Activated gamma-delta T cell treated with Interleukin-2 at 50 U/mL for 16 hours (primary cell): ENCODE measurements around the gene PEX6.

ENCODE experiments used
- DNase-seq: peaks from one replicate; pipeline ENCODE4 v3.0.0-alpha.2; 2020

The PEX6 gene

GRCh38 chr6:42993445-42993844, 14.5 kb upstream of the PEX6 start:
- no peak for DNase-seq

DNA sequence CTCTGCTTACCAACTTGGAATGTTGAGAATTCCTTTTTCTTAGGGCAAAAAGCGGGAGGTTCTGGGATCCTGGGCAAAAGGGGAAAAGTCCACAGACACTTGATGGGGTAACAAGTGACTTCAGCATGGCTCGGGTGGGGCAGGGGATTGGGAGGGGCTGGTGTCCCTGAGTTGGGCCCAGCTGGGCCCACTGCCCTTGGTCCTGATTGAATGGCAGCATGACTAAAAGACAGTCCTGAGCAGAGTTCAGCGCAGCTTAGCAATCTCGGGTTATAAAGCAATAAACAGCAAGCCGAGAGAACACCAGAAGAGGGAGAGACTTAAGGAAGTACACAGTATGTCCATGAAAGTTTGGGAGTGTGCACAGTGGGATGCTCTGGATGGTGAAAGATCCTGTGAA, 10.9 kb upstream of the PEX6 start:
- no peak for DNase-seq

- DNase-seq, result no peak
These were observed 9.6 kb upstream of the PEX6 start for GRCh38 chr6:42988486-42989020.

GRCh38 chr6:42987533-42988451, 8.8 kb upstream of the PEX6 start:
- no peak for DNase-seq

- no peak for DNase-seq
These were observed 6.0 kb upstream of the PEX6 start for GRCh38 chr6:42984924-42985475.

DNA sequence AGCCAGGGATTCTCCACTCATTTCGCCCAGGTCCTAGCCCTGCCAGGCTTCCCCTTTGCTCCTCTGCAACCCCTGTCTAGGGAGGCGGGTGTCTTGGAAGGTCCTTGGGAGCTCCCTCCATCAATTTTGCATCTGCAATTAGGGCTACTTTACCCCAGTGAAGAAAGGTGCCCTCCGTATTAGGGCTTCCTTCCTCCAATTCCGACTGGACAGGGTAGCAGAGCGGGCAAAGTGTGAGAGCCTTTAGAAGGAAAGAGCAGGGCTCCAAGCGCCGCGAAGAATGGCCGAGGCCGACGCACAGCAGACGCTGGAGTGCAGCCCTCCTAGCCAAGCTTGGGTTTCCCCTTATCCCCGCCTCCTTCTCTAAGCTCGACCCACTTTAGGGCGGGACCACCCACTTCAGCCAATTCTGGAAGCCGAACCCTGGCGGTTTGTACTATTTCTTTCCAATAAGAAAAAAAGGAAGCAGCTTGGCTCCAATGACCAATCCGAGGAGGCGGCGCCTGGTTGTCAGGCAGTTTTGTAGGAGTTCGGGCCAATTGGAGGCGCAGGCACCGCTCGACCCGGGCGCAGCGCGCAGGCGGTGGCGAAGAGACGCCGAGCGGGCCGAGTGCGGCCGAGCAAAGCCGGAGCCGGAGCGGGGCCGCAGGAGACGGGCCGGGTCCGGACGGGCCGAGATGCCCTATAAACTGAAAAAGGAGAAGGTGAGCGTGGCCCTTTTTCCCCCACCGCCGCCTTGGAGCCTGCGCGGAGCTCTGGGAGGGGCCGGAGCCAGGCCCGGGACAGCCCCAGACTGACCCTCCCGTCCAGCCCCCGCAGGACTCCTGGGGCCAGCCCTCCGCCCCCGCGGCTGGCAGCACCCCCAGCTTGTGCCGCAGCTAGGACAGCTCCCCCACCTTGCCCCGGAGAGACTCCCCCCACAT, 5.3 kb upstream of the PEX6 start, which contains the start of gene PPP2R5D:
PPP2R5D (plus strand) TSS at position 570 of the 923 bp plus-strand sequence; CDS start at position 678, 108 bp downstream.
- peak; percentile 97 for DNase-seq

GRCh38 chr6:42981836-42982235, 2.9 kb upstream of the PEX6 start:
- DNase-seq, result no peak

DNA sequence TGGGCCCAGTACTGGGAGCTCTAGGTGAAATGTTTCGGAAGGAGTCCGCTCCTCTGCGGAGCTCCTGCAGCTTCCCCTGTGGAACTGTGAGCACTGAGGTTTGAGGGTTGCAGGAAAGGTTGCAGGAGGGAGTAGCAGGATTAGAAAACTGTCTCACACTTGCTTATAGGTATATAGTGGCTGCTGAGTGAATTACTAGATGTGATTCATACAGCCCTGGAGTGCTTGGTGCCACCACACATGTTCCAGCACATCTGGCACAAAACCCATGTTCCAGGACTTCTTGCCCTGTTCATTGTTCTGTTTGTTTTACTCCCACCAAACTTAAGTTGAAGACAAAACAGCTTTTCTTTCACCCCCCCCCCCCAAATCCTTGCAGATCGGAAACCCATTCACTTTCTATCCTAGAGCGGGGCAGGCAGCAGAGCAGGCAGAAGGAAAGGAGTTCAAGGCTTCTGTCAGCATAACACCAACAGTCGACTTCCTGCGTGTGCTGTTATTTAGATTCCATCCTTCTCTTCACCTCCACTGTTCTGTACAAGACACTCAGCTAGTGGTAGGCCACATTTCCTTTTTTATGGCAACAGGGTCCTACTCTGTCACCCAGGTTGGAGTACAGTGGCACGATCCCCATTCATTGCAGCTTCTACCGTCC, 669 bp upstream of the PEX6 start:
- peak; percentile 12 for DNase-seq

- no peak for DNase-seq
These were observed 518 bp downstream of the PEX6 start for GRCh38 chr6:42978487-42978838.

DNA sequence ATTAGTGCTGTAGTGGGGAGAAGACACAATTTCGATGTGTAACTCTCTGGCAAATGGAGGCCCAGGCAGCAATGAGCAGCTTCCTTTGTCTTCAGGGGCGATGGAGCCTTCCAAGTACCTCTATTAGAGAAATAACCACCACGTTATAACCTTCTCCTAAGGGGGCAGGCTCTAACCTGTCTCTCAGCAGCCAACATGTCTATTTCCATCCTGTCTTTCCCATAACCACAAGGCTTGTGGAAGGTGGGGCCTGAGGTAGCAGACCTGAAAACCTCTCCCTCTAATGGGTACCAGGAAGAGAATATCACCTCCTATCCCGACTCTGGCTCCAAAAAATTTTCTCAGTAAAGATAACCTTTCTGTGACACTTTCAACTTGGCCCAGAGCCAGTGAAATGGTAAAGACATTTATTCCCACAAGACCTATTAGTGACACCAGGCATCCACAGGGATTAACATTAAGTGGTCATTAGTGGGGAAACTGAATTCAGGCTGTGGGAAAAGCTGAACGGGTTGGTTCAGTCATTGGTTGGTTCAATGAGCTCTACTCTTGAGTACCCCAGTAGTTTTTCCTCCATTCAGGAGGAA, 4.0 kb downstream of the PEX6 start:
- DNase-seq, result no peak

- DNase-seq, result no peak
These were observed 5.1 kb downstream of the PEX6 start for GRCh38 chr6:42973926-42974325.

DNA sequence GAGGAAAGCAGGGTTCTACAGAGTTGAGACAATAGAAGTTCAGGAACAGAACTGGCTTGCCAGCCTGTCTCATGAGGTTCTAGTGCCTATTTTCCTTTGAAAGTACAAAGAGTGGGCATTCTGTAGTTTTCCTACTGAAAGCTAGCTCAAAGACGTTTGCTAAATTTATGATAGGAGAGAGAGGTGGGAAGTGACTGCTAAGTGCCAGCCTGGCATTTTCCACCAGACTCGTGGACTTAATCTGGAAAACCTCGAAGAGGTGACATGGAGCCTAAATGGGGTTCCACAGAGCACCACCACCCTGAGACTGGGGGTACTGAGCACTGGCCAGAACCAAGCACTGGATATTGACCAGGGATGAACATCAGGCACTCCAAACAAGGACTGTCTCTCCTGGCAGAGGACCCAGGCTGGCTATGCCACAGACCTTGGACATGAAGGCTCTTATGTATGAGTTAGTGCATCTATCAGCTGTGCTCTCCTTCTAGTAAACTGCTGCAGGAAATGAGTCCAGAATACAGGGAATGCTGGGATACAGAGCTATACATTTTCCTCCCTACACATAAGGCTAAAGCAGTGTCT, 7.1 kb downstream of the PEX6 start:
- DNase-seq, result no peak

GRCh38 chr6:42970871-42971612, 7.9 kb downstream of the PEX6 start:
- DNase-seq, result no peak

DNA sequence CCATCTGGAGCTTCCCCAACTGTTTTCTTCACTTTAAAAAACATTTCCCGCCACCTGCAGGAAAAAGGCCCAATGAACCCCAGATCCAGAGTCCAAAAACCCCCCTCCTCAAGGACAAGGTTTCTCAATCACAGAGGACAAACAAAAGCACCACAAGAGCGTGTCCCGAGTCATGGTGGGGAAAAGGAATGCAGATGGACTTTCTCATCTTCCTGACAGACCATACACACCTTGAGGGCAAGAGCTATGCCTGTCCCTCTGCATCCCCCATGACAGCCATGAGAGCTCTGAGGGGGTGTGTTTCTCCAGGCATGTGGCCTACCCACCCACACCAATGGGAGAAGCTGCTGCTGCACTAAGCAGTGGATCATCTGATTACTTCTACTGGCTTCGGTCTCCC, 9.0 kb downstream of the PEX6 start:
- no peak for DNase-seq

DNA sequence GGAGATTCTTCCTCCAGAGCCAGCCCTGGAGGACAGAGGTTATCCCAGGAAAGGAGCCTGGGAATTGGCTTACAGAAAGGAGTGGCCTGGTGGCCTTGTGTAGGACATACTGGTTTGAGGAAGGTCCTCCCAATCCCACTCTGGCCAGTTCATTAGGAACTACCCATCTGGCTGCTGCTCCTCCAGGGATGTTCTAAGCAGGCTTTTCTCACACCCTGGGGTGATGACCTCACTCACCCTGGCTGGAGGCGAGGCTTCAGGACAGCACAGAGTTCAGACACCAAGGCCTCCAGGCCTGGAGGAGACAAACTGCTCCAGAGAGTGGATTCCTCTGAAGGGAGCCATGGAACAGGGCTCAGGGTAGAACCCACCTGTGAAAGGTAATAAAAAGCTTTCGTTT, 9.6 kb downstream of the PEX6 start:
- DNase-seq, result no peak

DNA sequence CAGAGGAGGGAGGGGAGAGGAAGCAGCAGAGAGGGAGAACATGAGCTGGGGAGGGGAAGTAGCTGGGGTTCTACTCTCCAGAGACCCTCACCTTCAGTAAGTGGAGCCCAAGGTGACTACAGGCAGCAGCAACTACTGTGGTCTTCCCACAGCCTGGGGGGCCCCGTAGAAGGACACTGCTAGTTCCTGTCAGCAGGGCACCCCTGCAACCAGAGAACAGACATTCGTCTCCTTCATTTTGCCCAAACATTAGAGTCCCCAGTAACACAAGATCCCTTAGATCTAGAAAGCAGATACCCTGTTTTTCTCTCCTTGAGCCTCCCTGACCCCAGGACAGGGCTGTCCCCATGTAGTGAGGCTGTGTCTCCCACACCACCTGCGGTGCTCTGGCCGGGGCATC, 10.2 kb downstream of the PEX6 start:
- DNase-seq, result no peak

GRCh38 chr6:42968126-42968701, 10.8 kb downstream of the PEX6 start:
- no peak for DNase-seq

GRCh38 chr6:42967228-42967627, 11.8 kb downstream of the PEX6 start:
- DNase-seq, result no peak

- no peak for DNase-seq
These were observed 12.4 kb downstream of the PEX6 start for GRCh38 chr6:42966571-42966970.

- DNase-seq, result no peak
These were observed 15.0 kb downstream of the PEX6 start for GRCh38 chr6:42963855-42964605.
